ENCODE data around the gene TRIO. TPM values are rescaled to one million over a fixed set of nuclear protein-coding genes. Genes with fewer than 3 reads are reported as not detected.

The TRIO gene
- total and polyA plus RNA-seq, 2 donors (not counting 3 experiments of a cell fraction or from before 2014, with no cell fraction given): 82.9 to 248 TPM

DNA sequence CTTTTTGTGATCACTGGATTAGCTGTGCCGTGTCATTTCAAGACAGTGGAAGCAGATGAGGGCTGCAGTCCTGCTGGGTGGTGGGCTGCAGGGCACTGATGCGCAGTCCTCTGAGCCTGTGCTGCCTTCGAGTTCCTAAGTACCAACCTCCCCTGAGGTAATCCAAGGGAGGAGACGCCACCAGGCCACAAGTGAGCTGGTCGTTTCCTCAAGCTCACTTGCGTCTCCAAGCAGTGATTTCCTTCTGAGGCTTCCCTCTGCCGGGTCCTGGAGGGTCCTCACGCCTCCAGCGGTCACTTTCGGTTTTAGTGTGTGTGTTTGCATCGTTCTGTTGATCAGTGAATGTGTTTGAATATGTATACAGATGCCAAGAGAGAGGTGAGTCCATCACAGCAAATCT, 115.7 kb downstream of the TRIO start:
- no peak overlapping the region for H3K4me3 ChIP-seq (replicated peaks in 1 of 3; ENCODE audit: insufficient read depth in 1 of 3, low read depth in 1 of 3, low read length in 3 of 3)
- peak; percentile 71 for FAIRE-seq
- intact Hi-C loops (cut with micrococcal nuclease) (no loop called here), dilution Hi-C loops (cut with MboI; ENCODE audit: extremely low pct_ligation_motif_present, low sequenced_read_pairs) (loop anchor here (25.0 kb wide), 1 partner anchor 122 kb away; the partner anchor contains the start of gene TRIO)
- H3K4me2 ChIP-seq (ENCODE audit: insufficient read depth, low read length): peak overlapping the region; percentile 67
- no peaks in the 10 kb centered on the region for H4K20me1 ChIP-seq (replicated peaks; ENCODE audit: control insufficient read depth, extremely low read depth, insufficient read depth, low read length)
- peak overlapping the region; percentile 38 for H3K27ac ChIP-seq (ENCODE audit: insufficient read depth, low read depth, low read length)
- H3K9me1 ChIP-seq (replicated peaks; ENCODE audit: control insufficient read depth, extremely low read depth, insufficient read depth, low read length): no peaks in the 10 kb centered on the region
- H3K27me3 ChIP-seq (ENCODE audit: control insufficient read depth in 2 of 2, insufficient read depth in 2 of 2, low read length in 2 of 2): no peaks in the 10 kb centered on the region
- peak; percentile 60 for DNase-seq (ENCODE audit: low read depth, low spot score)
- no peak for TF ChIP-seq MYC (IDR thresholded peaks at IDR 0.05; ENCODE audit: low read depth, low read length)
- TF ChIP-seq POLR2AphosphoS5 (IDR thresholded peaks at IDR 0.05; ENCODE audit: insufficient read depth, low read depth, low read length): no peak
- TF ChIP-seq, protein P1, sequence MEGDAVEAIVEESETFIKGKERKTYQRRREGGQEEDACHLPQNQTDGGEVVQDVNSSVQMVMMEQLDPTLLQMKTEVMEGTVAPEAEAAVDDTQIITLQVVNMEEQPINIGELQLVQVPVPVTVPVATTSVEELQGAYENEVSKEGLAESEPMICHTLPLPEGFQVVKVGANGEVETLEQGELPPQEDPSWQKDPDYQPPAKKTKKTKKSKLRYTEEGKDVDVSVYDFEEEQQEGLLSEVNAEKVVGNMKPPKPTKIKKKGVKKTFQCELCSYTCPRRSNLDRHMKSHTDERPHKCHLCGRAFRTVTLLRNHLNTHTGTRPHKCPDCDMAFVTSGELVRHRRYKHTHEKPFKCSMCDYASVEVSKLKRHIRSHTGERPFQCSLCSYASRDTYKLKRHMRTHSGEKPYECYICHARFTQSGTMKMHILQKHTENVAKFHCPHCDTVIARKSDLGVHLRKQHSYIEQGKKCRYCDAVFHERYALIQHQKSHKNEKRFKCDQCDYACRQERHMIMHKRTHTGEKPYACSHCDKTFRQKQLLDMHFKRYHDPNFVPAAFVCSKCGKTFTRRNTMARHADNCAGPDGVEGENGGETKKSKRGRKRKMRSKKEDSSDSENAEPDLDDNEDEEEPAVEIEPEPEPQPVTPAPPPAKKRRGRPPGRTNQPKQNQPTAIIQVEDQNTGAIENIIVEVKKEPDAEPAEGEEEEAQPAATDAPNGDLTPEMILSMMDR (IDR thresholded peaks at IDR 0.05; ENCODE audit: extremely low read depth in 1 of 2, insufficient read depth in 1 of 2, low read depth in 1 of 2, low read length in 2 of 2): peak; percentile 7 to 25
- no peak for TF ChIP-seq POLR2A (IDR thresholded peaks at IDR 0.05; ENCODE audit: low read depth, low read length)
- no peak for TF ChIP-seq EZH2 (IDR thresholded peaks at IDR 0.05; ENCODE audit: borderline replicate concordance, low read depth, low read length, severe bottlenecking)
- BruUV-seq (replicated peaks): no TSS peak
- CTCF ChIA-PET: interaction anchor here (1.0 to 3.4 kb wide), 7 partner anchors 11 to 146 kb away, joined by 3 to 10 read pairs (median 4); no protein-coding TSS in a partner anchor
- H2AFZ ChIP-seq (ENCODE audit: low read depth, low read length): no peak overlapping the region
- H3K9me3 ChIP-seq (replicated peaks; ENCODE audit: control insufficient read depth, insufficient read depth, low read length): no peaks in the 10 kb centered on the region
- peak overlapping the region; percentile 21 for H3K9ac ChIP-seq (replicated peaks; ENCODE audit: extremely low read depth, insufficient read depth, low read length)
- POLR2A ChIA-PET: no interaction called here
- H3K36me3 ChIP-seq (ENCODE audit: control insufficient read depth in 2 of 2, extremely low read depth in 1 of 2, insufficient read depth in 2 of 2, low read length in 2 of 2): no peaks in the 10 kb centered on the region
- peaks cover 99% of the 10 kb centered on the region for H3K79me2 ChIP-seq (ENCODE audit: control insufficient read depth, insufficient read depth, low read length)
- H3K4me1 ChIP-seq (ENCODE audit: control insufficient read depth, extremely low read depth, insufficient read depth, low read length): peaks cover 50% of the 10 kb centered on the region

DNA sequence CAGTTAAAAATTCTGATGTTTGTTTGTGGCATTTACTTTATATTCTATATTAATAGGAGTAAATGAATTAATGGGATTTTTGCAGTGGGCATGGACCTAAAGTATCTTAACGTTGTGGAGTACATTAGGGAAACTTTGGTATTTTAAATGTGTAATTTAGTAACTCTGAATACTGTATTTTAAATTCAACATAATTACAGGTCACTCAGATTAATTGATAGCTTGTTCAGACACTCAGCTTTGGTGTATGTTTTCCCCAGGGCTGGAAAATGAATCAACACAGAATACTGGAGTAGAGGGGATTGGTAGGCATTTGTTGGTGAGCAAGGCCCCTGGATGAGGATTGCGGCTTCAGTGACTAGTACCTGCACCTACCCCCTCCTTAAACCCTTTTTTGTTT, 117.5 kb downstream of the TRIO start:
- H3K9me1 ChIP-seq (replicated peaks; ENCODE audit: control insufficient read depth, extremely low read depth, insufficient read depth, low read length): no peaks in the 10 kb centered on the region
- no peaks in the 10 kb centered on the region for H4K20me1 ChIP-seq (replicated peaks; ENCODE audit: control insufficient read depth, extremely low read depth, insufficient read depth, low read length)
- no TSS peak for BruUV-seq (replicated peaks)
- ChIA-PET CTCF (interaction anchor here (3.4 kb wide), 1 partner anchor 9 kb away, joined by 10 read pairs; no protein-coding TSS in a partner anchor), POLR2A (no interaction called here)
- no peak for DNase-seq (ENCODE audit: low read depth, low spot score)
- H3K9me3 ChIP-seq (replicated peaks; ENCODE audit: control insufficient read depth, insufficient read depth, low read length): no peaks in the 10 kb centered on the region
- dilution Hi-C loops (cut with MboI; ENCODE audit: extremely low pct_ligation_motif_present, low sequenced_read_pairs) (loop anchor here (25.0 kb wide), 1 partner anchor 123 kb away; the partner anchor contains the start of gene TRIO), intact Hi-C loops (cut with micrococcal nuclease) (no loop called here)
- no peak overlapping the region for H3K4me3 ChIP-seq (replicated peaks in 1 of 3; ENCODE audit: insufficient read depth in 1 of 3, low read depth in 1 of 3, low read length in 3 of 3)
- peaks cover 89% of the 10 kb centered on the region for H3K79me2 ChIP-seq (ENCODE audit: control insufficient read depth, insufficient read depth, low read length)
- no peak for FAIRE-seq
- no peak overlapping the region for H2AFZ ChIP-seq (ENCODE audit: low read depth, low read length)
- no peak overlapping the region for H3K4me2 ChIP-seq (ENCODE audit: insufficient read depth, low read length)
- no peak overlapping the region for H3K9ac ChIP-seq (replicated peaks; ENCODE audit: extremely low read depth, insufficient read depth, low read length)
- H3K27me3 ChIP-seq (ENCODE audit: control insufficient read depth in 2 of 2, insufficient read depth in 2 of 2, low read length in 2 of 2): no peaks in the 10 kb centered on the region
- no peaks in the 10 kb centered on the region for H3K36me3 ChIP-seq (ENCODE audit: control insufficient read depth in 2 of 2, extremely low read depth in 1 of 2, insufficient read depth in 2 of 2, low read length in 2 of 2)
- peaks cover 53% of the 10 kb centered on the region for H3K4me1 ChIP-seq (ENCODE audit: control insufficient read depth, extremely low read depth, insufficient read depth, low read length)
- TF ChIP-seq POLR2AphosphoS5 (IDR thresholded peaks at IDR 0.05; ENCODE audit: insufficient read depth, low read depth, low read length) (no peak), EZH2 (IDR thresholded peaks at IDR 0.05; ENCODE audit: borderline replicate concordance, low read depth, low read length, severe bottlenecking) (no peak), MYC (IDR thresholded peaks at IDR 0.05; ENCODE audit: low read depth, low read length) (no peak), JUN (IDR thresholded peaks at IDR 0.05; ENCODE audit: borderline replicate concordance, insufficient read depth, insufficient read length, low read depth) (no peak), POLR2A (IDR thresholded peaks at IDR 0.05; ENCODE audit: low read depth, low read length) (no peak), FOS (IDR thresholded peaks at IDR 0.05; ENCODE audit: borderline replicate concordance, insufficient read depth, low read length) (no peak), GATA2 (IDR thresholded peaks at IDR 0.05; ENCODE audit: insufficient read depth, insufficient read length, low read depth, low read length) (no peak)
- TF ChIP-seq, protein P1 (IDR thresholded peaks at IDR 0.05; ENCODE audit: extremely low read depth in 1 of 2, insufficient read depth in 1 of 2, low read depth in 1 of 2, low read length in 2 of 2): no peak
- TF ChIP-seq, protein P2, sequence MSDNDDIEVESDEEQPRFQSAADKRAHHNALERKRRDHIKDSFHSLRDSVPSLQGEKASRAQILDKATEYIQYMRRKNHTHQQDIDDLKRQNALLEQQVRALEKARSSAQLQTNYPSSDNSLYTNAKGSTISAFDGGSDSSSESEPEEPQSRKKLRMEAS (IDR thresholded peaks at IDR 0.05; ENCODE audit: insufficient read depth, insufficient read length): no peak
- H3K27ac ChIP-seq (ENCODE audit: insufficient read depth, low read depth, low read length): no peak overlapping the region
